Stimulated activated CD4-positive, alpha-beta T cell treated with anti-CD3 and anti-CD28 coated beads, Interleukin-15, amount 100 ng/mL, for 48 hours (primary cell): ENCODE results near the gene OTOS.

Experiments
- DNase-seq, 2 donors: peaks; one replicate each; pipeline ENCODE4 v3.0.0-alpha.2; 2020; ENCODE audit warnings: low read depth in 2 of 2

Gene OTOS

DNA sequence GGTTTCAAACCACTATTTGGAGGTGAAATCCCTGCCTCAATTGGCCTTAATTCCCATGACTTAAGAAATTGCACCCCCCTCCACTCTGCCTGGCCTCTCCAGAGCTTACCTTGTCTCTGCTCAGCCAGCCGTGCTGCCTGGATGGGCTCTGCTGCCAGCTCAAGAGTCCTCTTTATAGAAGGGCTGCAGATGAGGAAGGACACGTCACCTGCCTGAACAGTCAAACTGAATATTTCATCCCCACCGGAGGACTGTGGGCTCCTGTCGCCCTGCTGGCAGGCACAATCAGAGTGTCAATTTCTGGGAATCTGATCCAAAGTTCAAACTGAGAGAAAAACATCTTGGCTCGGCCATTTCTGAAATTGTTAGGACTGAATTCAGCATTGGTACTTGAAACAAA lies at the start of gene OTOS:
Gene OTOS (minus strand): TSS at position 148 of the 400 bp plus-strand sequence. CDS start 332 bp downstream, outside the sequence.
- DNase-seq, result no peak

DNA sequence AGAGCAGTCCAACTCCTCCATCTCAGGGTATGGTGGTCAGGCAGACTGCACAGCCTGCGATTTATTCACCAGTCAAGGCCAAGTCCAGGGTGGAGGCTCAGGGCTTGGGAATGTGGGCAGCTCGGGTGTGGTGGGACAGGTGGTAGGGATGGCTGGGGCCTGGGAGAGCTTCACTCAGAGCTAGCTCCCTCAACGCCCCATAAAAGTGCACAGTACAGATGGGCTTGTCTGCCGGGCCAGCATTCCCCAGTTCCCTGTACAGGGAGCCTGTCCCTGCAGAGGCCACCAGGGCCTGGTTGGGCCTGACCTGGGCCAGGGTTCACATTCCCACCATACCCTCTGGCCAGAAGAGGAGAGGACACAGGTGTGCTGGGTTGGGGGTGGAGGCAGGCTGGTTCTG lies 49.2 kb upstream of the OTOS start:
- no peak for DNase-seq

DNA sequence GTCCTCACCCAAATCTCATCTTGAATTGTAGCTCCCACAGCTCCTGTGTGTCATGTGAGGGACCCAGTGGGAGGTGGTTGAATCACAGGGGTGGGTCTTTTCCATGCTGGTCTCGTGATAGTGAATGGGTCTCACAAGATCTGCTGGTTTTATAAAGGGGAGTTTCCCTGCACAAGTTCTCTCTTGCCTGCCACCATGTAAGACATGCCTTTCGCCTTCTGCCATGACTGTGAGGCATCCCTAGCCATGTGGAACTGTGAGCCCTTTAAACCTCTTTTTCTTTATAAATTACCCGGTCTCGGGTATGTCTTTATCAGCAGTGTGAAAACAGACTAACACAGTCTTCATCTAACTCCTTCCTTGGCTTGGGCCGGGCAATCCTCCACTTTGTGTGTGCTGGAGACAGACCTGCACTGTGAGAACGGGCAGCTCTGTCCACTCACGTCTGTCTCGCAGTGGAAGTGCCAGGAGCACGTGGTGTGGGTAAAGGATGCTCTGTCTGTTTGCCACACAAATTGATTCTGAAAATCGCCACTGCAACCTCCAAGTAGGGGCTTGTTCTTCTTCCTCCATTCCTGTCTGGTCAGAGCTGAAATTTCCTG lies 47.6 kb upstream of the OTOS start:
- no peak for DNase-seq

DNA sequence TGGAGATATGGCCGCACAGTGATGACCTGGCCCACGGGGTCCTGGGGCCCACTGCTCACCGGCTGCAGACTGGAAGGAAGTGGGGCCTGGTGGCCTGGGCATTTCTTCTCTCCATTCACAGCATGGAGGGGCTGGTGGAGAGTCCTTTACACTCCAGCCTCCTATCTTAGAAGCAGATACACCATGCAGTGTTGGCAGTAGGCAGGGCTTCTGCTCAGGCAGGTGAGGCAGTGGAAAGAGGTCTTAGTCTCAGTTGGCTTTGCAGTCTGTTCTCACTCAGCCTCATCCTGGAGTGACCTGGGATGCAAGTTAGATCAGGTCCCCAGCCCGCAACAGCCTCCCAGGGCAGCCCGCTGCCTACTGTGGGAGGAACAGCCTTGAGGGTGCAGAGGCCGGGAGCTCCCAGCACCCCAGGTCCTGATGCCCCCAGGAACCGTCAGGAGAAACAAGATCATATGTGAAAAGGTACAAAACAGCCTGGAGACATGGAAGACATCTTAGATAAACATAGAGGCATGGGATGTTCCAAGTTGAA lies 45.8 kb upstream of the OTOS start:
- no peak for DNase-seq

DNA sequence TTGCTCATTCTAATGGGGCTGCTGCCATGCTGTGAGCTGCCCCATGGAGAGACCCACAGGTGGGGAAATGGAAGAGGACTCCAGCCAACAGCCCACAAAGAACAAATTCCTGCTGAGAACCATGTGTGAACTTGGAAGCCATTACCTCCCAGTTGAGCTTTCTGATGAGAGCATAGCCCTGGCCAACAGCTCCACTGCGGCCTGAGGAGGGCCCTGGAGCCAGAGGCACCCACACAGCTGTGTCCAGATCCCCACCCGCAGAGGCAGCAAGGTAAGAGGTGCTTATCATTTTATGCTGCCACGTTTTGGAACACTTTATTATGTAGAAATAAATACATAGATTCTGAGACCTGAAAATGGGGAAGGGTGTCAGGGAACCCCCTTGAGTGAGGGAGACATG lies 44.2 kb upstream of the OTOS start:
- DNase-seq, result no peak

DNA sequence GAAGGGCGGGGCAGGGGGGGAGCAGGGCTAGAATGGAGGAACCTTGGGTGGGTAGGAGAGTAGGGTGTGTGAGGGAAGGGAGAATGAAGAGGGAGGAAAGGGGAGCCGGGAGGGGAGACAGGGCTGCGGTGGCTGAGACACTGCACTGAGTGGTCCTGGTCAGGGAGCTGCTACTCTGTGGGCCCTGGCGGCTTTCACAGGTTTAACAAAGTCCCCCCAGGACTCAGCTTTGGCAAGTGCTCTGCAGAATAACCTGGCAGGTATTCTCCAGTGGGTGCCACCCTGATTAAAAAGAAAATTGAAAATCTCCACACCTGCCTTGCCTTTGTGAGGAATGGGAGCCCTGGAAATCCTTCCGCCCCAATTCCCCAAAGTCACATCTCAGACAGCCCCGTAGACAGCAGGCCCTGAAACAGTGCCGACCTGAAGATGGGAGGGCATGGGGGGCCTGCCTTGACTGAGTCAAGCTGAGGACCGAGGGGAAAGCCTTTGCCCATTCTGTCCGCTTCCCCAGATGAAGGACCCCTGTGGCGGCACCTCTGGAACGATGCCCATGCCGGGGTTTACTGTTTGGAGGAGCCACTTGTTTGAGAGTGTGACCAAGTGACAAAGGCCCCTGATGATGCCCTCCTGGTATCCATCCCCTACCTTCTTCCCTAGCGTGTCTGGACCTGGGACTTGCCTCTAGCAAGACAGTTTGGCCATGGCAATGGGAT lies 43.6 kb upstream of the OTOS start:
- DNase-seq, result no peak

DNA sequence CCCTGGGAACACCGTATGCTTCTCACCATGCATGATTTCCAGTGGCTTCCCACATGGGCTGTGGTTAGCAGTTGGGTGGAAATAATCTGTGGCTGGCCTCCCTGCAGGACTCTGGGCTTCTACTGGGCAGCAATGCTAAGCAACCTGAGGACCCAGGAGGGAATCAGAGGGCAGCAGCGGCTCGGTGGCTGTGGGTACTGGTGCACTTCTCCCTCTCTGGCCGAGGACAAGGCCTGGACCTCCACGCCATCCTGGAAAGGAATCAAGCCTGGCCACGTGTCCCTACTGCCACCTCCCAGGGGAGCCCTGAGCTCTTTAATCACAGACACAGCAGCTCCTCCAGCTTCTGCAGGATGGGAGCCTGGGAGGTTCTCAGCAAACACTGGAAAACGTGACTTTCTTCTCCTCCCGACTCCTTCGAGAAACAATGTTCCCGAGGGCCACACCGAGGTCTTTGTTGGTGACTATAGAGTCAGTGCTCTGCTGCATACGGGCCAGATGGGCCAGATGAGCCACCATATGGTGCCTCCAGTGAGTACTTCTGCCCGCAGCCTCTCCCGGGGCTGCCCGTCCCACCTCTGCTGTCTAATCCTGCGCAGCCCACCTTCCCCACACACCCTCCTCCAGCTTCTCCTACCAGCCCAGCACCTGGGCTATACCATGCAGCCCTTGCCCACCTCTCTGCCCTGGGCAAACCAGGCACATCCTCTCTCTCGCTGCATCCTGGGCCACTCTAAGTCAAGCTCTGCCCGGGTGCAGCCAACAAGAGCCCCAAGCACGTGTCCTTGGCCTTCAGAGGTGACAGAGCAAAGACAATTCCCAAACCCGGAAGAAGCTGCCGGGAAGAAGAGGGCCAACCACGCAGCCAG lies 42.8 kb upstream of the OTOS start:
- no peak for DNase-seq

DNA sequence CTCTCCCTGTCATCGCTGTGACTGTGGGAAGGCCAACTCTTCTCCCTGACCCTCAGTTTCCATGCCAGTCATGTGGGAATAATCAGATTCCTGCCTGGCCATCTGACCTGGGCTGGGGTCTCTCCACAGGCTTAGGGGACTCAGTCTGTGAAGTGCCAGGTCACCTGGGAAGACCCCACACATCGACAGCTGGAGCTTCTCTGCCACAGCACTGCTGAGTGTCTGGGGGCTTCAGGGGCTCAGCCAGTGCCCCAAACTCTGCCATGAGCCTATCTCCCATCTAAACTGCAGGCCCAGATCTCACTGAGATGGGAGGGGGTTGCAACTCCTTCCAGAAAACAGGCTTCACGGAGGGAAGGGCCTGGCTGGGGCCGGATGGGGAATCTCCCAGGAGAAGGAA lies 42.0 kb upstream of the OTOS start:
- DNase-seq, result no peak

DNA sequence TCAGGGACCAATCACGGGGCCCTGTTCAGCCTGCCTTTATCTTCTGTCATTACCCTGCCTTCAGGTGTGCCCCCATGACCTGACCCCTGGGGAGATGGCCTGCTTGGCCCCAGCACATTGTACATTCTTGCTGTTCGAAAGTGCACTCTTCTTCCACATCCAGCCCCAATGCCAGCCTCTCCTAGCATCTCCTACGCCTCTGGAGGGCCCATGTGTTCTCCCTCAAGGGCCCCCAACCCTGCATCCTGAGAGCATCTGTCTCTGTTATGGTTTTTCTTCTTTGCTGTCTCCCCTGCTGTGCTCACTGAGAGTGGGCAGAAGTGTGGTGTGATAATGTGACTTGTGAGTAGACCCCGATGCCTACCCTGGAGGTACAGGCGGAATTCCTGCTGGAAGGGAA lies 41.5 kb upstream of the OTOS start:
- DNase-seq, result no peak

DNA sequence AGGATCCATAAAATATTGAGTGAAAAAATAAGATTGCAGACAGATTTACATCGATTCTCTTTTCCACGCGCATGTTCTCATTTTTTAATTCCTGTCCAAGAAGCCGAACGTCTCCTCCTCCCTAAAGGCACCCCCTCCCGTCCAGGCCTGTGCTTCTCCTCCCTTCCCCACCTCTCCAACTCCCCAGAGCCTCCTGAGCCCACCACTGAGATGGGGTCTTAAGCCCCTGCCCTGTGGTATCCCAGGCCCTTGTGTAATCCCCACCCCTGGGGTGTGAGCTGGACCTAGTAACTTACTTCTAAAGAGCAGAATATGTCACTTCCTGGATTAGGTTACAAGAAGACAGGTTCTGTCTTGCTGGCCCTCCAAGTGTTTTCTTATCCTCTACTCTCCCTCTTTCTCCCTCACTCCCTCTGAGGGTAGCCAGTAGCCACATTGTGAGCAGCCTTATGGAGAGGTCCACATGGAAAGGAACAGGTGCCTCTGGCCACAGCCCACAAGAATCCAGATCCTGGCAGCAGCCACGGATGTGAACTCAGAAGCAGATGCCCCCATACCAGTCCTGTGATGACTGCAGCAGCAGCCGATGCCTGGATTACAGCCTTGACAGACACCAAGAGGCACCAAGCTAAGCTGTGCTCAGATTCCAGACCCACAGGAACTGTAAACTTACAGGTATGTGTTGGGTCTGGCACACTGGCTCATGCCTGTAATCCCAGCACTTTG lies 39.6 kb upstream of the OTOS start:
- DNase-seq, result no peak

DNA sequence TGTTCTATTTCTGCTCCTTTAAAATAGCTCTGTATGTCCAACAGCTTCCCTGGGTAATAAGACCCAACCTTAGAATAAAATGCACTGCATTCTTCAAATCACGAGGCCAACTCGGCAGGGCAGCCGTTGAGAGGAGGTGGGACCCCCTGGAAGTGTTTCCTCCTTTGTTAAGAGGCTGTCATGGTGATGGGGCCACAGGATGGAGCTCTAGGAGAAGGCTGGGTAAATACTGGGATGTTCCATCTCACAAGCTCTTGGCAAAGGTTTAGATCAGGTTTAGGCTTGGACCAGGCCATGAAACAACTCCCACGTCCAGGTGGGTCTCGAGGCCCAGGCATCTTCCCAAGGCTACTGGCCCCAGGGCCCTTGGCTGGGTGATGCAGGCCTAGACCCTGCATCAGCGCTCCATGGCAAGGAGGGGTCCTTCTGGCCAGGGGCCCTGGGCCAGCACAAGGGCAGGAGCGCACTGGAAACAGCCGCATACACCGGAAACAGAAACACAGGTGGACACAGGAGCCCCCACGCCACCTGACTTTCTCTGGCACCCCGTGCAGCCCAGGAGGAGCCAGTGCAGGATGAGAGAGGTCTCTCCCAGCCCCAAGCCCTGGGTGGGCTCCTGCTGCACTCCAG lies 38.8 kb upstream of the OTOS start:
- no peak for DNase-seq

DNA sequence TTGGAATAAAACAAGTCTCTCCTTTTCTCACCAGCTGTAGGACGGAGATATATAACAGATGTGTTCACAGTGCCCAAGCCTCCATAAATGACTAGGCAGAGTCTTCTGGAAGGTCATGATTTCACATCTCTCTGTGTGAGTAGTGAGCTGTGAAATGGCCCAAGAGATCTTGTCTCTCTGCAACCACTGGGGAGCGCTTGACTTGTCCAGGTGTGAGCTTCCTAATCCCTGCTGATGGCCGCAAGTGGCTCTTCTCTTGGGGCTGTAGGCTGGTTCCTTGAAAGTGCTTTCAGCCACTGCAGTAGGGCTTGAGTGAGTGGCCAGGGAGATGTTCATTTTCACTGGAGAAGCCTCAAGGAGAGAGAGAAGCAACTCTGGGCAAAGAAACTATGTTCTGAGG lies 38.1 kb upstream of the OTOS start:
- no peak for DNase-seq

DNA sequence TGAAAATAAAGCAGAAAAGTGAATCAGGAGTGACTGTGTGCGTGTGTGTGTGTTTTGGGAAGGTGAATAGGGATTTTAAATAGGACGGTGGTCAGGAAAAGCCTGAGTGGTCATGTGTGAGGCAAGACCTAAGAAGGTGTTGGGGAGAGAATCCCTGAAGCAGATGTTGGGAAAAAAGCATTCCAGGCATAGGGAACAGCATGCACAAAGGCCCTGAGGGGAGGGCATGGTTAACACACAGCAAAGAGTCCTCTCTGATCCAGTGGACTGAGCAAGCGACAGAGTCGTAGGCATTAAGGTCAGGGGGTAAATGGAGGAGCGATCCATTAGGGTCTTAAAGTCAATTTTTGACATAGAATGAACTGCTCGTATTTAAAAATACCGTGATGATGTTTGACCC lies 34.0 kb upstream of the OTOS start:
- no peak for DNase-seq

DNA sequence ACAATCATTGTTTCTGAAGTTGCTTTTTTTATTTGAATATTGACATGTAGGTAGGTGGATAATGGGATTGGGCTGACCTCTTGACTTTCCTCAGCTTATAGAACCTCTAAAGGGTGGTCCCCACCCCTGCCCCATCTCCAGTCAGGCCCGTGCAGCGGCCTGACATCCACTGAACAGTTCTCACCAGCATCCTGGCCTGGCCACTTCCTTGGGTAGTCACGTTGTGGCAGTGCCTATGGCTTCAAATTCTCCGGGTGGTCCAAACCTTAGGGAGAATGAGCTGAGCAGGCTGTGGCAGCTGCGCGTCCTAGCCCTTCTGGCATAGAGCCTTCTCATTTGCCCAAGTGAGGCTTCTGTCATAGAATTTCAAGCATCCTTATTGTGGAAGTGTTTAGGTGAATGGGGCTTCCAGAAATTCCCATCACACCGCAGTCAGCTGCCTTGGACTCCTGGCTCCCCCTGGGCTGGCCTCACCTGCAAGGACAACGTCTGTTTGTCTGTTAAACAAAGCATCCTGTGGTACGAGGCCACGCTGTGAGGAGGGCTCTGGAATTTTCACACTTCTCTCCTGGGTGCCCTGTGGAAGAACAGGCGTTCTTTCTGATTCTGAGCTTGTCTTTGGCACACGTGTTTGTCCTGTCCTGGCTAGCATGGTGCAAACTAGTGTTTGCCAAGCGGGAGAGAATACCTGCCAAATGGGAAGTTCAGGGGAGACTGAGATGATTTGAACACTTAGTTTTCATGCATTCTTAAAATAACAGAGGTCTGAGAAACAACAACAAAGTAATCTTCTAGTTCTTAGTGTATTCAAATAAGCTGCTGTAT lies 31.8 kb upstream of the OTOS start:
- no peak for DNase-seq

DNA sequence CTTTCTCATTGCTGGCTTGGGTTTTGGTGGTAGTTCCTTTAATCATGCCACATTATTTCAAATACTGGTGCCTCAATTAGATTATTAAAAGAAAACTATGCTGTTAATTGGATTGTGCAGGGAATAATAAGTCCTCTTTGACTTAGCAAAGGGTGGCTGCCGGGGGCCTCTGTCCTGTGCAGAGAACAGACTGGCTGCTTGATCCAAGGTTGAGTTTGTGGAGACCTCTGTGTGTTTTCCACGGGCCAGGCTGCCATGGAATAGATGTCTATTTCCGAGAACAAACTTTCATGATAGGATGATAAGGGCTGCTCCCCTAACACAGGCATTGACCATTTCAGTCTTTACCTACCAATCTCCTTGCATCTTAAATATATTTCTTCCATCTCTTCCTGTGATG lies 30.4 kb upstream of the OTOS start:
- no peak for DNase-seq

DNA sequence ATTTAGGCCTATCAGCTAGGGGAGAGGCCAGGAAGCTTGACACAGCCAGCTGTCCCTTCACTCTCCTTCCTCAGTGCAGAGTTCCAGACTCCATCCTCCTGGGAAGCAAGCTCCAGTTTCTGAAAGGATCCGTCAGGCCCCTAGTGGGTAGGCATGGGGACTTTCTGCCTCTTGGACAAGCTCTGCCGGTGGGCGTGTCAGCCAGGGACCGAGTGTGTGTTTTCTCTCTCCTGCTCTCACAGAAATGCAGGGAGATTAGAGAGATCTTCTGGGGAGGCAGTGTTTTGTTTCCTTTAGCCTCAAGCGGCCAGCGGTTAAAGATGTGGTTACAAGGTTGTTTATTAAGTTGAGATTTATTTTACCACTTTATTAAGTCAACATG lies 29.9 kb upstream of the OTOS start:
- no peak for DNase-seq

DNA sequence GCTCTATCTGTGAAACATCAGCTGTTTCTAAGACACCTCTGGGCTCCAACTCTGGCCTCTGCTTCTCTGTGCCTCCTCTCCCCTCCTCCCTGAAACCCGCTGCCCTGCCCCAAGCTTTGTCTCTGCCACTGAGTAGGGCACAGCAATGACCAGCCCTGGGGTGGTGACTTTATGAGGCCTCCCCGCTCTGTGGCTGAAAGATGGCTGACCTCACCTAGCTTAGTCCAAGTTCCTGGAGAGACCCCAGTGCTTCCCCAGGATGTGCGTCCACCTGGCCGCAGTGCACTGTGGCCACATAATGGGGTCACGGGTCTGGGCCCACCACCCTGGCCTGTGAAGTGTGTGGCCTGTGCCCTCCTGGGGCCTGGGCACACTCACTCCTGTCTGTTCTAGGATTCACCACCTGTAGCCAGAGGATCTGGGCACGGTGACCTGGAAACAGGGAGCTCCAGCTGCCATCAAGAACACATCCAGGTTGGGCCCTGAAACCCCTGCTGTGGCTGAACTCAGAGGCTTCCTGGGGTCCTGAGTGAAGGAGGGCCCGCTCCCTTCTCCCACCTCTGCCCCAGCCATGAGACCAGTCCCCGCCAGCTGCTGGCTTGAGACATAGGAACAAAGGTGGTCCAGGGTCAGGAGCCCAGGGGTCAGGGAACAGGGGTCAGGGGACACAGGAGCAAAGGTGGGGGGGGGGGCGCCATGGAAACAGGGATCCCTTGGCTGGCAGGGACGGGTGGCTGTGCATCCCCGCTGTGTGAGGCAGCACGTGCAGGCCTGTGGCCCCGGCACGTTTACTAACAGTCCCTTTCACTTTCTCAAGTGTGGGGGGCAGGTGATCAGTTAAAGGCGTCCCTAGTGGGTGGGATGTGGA lies 29.3 kb upstream of the OTOS start:
- no peak for DNase-seq

DNA sequence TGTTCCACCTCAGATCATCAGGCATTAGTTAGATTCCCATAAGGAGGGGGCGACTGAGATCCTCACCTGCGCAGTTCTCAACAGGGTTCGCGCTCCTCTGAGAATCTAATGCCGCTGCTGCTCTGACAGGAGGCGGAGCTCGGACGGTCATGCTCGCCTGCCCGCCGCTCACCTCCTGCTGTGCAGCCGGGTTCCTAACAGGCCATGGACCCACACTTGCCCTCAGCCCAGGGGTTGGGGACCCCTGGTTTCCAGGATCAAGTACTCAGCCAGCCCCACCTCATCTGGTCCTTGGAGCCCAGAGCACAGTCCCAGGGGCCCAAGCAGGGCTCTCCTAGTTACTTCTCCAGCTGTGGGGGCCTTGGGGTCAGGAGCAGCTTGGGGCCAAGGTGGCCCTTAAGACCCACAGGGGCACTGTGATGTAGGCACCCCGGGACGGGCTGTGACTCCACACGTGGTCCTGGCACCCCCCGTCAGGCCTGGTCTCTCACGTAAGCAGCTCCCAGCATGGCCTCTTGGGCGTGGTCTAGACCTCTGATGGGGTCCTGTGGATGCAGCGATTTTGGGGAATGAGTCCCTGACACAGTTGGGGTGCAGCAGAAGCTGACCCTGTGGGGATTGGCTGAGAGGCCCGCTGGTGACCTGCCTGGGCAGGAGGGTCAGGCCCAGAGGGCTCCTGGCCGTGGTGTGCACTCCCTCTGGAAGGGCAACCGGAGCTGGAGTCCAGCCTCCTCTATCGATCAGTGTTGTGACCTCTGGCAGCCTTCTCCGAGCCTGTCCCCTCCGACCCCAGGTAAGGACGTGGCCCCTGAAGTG lies 28.3 kb upstream of the OTOS start:
- no peak for DNase-seq

DNA sequence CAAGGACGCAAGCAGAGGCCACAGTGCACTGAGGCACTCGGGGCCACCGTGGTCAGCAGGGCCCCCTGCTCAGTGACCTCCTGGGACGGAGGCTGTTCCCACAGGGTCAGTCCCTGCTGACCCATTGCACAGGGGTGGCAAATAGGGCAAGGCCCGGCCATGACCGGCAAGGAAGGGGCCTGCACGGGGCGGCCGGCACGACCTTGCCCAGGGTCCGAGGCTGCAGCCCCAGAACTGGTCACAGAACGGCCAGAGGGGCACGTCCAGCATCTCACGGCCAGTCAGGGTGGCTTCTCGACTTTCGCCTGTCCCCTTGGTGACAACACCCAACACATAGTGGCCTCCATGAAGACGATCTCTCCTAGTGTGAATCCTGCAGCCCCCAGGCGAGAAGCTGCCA lies 27.6 kb upstream of the OTOS start:
- DNase-seq, result no peak
